Osteocyte (in vitro differentiated cells): ENCODE data around the gene TXNIP. TPM values are rescaled to one million over a fixed set of nuclear protein-coding genes. Genes with fewer than 3 reads are reported as not detected.

Source experiments
- DNase-seq: peaks from one replicate; pipeline ENCODE4 v3.0.0; 2021; ENCODE audit warnings: mixed read lengths; ENCODE audit not compliant: unreplicated experiment; ENCODE audit errors: extremely low spot score
- H3K27ac Mint-ChIP-seq: one replicate; pipeline ENCODE4 v1.8.0; 2021; ENCODE audit warnings: mild to moderate bottlenecking, mixed read lengths; ENCODE audit not compliant: unreplicated experiment
- H3K27me3 Mint-ChIP-seq: one replicate; pipeline ENCODE4 v1.8.0; 2021; ENCODE audit warnings: mixed read lengths; ENCODE audit not compliant: unreplicated experiment
- H3K36me3 Mint-ChIP-seq: one replicate; pipeline ENCODE4 v1.8.0; 2021; ENCODE audit warnings: mixed read lengths; ENCODE audit not compliant: unreplicated experiment
- H3K4me1 Mint-ChIP-seq: one replicate; pipeline ENCODE4 v1.8.0; 2021; ENCODE audit warnings: mixed read lengths; ENCODE audit not compliant: unreplicated experiment
- H3K4me3 Mint-ChIP-seq: one replicate; pipeline ENCODE4 v1.8.0; 2021; ENCODE audit warnings: mild to moderate bottlenecking, moderate library complexity, mixed read lengths; ENCODE audit not compliant: unreplicated experiment
- H3K9me3 Mint-ChIP-seq: one replicate; pipeline ENCODE4 v1.8.0; 2021; ENCODE audit warnings: mixed read lengths; ENCODE audit not compliant: unreplicated experiment
- CTCF ChIP-seq: fragments of 200-600 bp; sonication (generic); IDR thresholded peaks from 2 replicates; pipeline ENCODE4 v1.5.0; 2021; ENCODE audit warnings: antibody characterized with exemption, mild to moderate bottlenecking, moderate library complexity
- total RNA-seq: library from RNA; stranded (reverse); gene quantifications from 2 replicates; pipeline ENCODE4 v1.2.1, GENCODE V29; 2021

The TXNIP gene
- total RNA-seq, 1 donor from 2014 or later, result 246 TPM

GRCh38 chr1:145997016-145997717, 788 bp upstream of the TXNIP start:
- Mint-ChIP-seq H3K9me3 (no peaks in the 10 kb centered on the region), H3K27me3 (no peaks in the 10 kb centered on the region), H3K4me1 (peaks cover 48% of the 10 kb centered on the region), H3K4me3 (peak overlapping the region; percentile 94), H3K36me3 (peaks cover 35% of the 10 kb centered on the region), H3K27ac (peak overlapping the region; percentile 96)
- no peak for TF ChIP-seq CTCF
- no peak for DNase-seq

DNA sequence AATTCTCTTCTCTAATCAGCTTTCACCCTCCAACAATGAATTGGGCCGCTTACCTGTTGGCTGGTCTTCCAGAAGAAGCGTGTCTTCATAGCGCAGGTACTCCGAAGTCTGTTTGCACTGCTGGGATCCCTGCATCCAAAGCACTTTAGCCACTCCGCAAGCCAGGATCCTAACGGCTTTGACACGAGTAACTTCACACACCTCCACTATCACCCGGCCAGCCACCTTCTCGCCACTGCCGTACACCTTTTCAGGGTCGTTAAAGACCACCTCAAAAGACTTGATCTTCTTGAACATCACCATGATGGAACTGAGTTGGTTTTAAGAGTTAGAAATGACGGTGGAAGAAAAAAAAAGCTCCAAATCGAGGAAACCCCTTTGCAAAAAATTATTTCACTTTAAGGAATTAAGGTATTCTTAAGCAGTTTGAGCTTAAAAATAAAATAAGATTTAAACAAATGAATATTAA, 381 bp downstream of the TXNIP start:
- H3K4me3 Mint-ChIP-seq, result peak overlapping the region; percentile 94
- peaks cover 53% of the 10 kb centered on the region for H3K4me1 Mint-ChIP-seq
- no peaks in the 10 kb centered on the region for H3K9me3 Mint-ChIP-seq
- no peak for DNase-seq
- TF ChIP-seq CTCF, result no peak
- no peaks in the 10 kb centered on the region for H3K27me3 Mint-ChIP-seq
- peak overlapping the region; percentile 96 for H3K27ac Mint-ChIP-seq
- H3K36me3 Mint-ChIP-seq, result peaks cover 38% of the 10 kb centered on the region

GRCh38 chr1:145995148-145995881, 1.1 kb downstream of the TXNIP start:
- Mint-ChIP-seq H3K27ac (peak overlapping the region; percentile 96), H3K27me3 (no peaks in the 10 kb centered on the region), H3K9me3 (no peaks in the 10 kb centered on the region), H3K4me1 (peaks cover 58% of the 10 kb centered on the region), H3K36me3 (peaks cover 38% of the 10 kb centered on the region), H3K4me3 (peak overlapping the region; percentile 94)
- TF ChIP-seq CTCF, result no peak
- DNase-seq, result no peak

DNA sequence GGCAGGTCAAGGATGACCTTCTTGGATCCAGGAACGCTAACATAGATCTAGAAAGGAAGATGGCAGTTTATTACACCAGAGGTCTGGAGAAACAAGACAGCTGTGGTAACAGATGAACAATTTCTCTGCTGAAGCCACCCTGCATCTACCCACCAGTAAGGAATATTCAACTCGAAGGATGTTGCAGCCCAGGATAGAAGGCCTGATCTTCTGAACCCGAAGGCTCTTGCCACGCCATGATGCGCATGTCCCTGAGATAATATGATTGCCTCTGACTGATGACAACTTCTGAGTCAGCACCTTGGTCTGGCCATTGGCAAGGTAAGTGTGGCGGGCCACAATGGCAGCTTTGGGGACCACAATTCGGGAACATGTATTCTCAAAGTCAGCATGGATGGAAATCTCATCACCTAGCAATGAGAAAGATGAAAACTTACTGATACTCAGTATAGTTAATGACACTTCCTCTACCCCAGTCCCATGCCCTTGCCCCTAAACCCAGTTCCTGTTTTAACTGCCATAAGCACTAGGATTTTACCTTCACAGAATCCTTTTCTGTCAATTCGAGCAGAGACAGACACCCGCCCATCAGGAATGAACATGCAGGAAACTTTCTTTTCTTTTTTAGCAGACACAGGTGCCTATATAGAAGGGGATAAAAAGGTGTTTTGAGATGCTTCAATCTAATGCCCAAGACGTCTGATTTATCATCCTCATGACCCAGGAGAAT, 1.8 kb downstream of the TXNIP start:
- Mint-ChIP-seq H3K9me3 (no peaks in the 10 kb centered on the region), H3K36me3 (peaks cover 38% of the 10 kb centered on the region), H3K4me3 (peak overlapping the region; percentile 94), H3K4me1 (peaks cover 61% of the 10 kb centered on the region), H3K27me3 (no peaks in the 10 kb centered on the region), H3K27ac (peak overlapping the region; percentile 96)
- no peak for DNase-seq
- no peak for TF ChIP-seq CTCF
